A549 treated with CORT108297 at 1 μM for 4 hours (cell line): Measurements from ENCODE around the gene RNF10. TPM values are rescaled to one million over a fixed set of nuclear protein-coding genes. Genes with fewer than 3 reads are reported as not detected.

ENCODE experiments used
- total RNA-seq: library from RNA; stranded (reverse); fragments of 200-300 nt; extraction: Qiagen RNA extraction; gene quantifications from 5 replicates; pipeline ENCODE4 v1.2.3, GENCODE V29; 2022

RNF10 gene
- total RNA-seq = 99.3 to 116 TPM (median 102 TPM) in 5 replicates

GRCh38 chr12:120534203-120534702 lies at the start of gene RNF10:
RNF10 (plus strand) TSS chr12:120534356; CDS start chr12:120534812, 456 bp downstream.

GRCh38 chr12:120495731-120496412 lies 38.3 kb upstream of the RNF10 start, which contains the start of gene DYNLL1:
DYNLL1 (plus strand) TSS chr12:120496113; CDS start chr12:120496422, 309 bp downstream.

DNA sequence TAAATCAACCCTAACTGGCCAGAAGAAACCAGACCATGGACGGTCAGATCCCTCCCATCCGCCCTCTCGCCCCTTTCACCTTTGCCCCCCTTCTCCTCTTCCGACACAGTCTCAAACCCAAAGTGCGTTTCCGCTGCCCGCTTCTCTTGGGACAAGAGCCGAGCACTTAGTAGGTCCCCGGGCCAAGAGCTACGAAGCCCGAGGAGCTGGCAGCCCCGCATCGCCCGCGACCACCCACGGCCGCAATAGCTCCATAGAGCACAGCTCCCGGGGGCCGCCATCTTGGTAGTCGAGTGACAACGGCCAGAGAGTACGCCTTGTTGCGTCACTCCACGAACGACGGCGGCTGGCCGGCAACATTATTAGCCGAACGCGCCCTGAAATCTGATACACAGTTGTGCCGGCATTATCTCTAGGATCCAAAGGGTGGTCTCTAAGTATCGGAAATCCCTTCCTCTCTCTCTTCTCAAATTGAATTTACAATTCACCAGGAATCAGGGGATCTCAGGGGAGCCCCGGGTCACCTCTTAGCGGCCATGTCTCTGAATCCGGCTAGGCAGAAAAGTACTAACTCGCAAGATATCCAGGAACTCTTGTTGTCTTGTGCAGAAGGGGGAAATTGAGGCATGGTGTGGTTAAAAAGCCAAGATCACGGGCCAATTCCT lies 5.2 kb upstream of the RNF10 start, which contains the start of gene COQ5:
COQ5 (minus strand) TSS at position 298 of the 665 bp plus-strand sequence; CDS start at position 281, 17 bp downstream.

DNA sequence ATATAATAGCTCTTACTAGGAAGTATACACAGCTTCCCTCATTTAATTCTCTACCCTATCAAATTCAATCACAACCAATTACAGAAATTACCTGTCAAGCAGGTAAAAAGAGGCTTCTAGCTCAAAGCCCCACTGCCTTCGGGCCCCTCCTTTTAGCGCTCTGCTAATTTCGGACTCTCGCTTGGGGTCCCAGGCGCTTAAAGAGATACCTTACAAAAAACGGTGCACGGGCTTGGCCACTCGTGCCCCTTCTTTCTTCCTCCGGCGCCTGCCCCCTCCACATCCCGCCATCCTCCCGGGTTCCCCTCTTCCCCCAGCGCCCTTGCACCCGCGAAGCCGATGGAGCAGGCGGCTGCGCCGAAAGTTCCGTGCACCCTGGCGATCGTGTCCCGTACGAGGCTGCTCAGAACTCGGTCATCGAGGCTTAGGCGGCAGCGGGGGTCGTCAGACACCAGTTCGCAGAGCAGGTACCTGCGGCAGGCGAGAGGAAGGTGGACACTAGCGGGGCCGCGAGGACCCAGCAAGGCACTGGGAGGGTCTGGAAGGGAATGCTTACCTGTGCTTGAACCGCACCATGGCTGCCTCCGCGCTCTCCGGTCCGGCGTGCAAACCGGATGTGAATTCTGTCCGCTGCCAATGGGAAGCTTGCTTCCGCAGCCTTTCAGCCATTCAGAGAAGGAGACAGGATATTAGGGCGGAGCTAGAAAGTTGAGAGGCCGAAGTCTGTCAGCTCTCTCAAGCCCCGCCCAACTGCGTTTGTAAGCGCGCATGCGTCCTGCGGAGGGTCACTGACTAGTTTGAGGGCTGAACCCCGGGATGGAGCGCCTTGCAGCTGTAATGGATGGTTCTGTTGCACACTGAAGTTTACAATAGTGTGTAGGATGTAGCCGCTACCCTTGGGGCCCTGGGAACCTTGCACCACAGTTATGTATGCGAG lies 46.9 kb downstream of the RNF10 start, which contains the start of gene POP5:
POP5 (minus strand) TSS at position 616 of the 937 bp plus-strand sequence; CDS start at position 576, 40 bp downstream.

Other genes with a start within 250 kb of the RNF10 start
- gene RNU4-2, start 242.5 kb upstream of the RNF10 start, total RNA-seq = not detected in 5 replicates
- not detected in 5 replicates for gene RNU4-1, start 241.1 kb upstream of the RNF10 start, total RNA-seq
- gene SIRT4, start 232.0 kb upstream of the RNF10 start, total RNA-seq = 0.79 to 0.96 TPM (median 0.89 TPM) in 5 replicates
- gene PLA2G1B, start 206.6 kb upstream of the RNF10 start, total RNA-seq = 0.24 TPM in 1 of 5 replicates, not detected in the others
- gene MSI1, start 165.2 kb upstream of the RNF10 start, total RNA-seq = 1.1 to 1.4 TPM (median 1.2 TPM) in 5 replicates
- gene COX6A1, start 96.2 kb upstream of the RNF10 start, total RNA-seq = 710 to 890 TPM (median 854 TPM) in 5 replicates
- gene TRIAP1, start 88.0 kb upstream of the RNF10 start, total RNA-seq = 72.6 to 91.5 TPM (median 74.1 TPM) in 5 replicates
- gene GATC, start 87.9 kb upstream of the RNF10 start, total RNA-seq = 22.6 to 26.1 TPM (median 25.3 TPM) in 5 replicates
- gene SRSF9, start 64.6 kb upstream of the RNF10 start, total RNA-seq = 181 to 225 TPM (median 215 TPM) in 5 replicates
- 628 to 767 TPM (median 649 TPM) in 5 replicates for gene DYNLL1, start 38.2 kb upstream of the RNF10 start, total RNA-seq
- 27.2 to 30.9 TPM (median 27.9 TPM) in 5 replicates for gene COQ5, start 5.2 kb upstream of the RNF10 start, total RNA-seq
- gene POP5, start 47.0 kb downstream of the RNF10 start, total RNA-seq = 50.7 to 58.4 TPM (median 51.9 TPM) in 5 replicates
- gene CABP1, start 106.3 kb downstream of the RNF10 start, total RNA-seq = 0.08 to 0.28 TPM (median 0.25 TPM) in 5 replicates
- 82.8 to 102 TPM (median 87.8 TPM) in 5 replicates for gene MLEC, start 152.8 kb downstream of the RNF10 start, total RNA-seq
- gene UNC119B, start 176.1 kb downstream of the RNF10 start, total RNA-seq = 25.0 to 31.6 TPM (median 28.8 TPM) in 5 replicates
- gene ACADS, start 191.5 kb downstream of the RNF10 start, total RNA-seq = 8.4 to 11.5 TPM (median 11.4 TPM) in 5 replicates